ENCODE results near the gene HEATR3. TPM values are rescaled to one million over a fixed set of nuclear protein-coding genes. Genes with fewer than 3 reads are reported as not detected.

HEATR3 gene
- total and polyA plus RNA-seq, 2 experiments from 2014 or later: 7.5 to 29.9 TPM

DNA sequence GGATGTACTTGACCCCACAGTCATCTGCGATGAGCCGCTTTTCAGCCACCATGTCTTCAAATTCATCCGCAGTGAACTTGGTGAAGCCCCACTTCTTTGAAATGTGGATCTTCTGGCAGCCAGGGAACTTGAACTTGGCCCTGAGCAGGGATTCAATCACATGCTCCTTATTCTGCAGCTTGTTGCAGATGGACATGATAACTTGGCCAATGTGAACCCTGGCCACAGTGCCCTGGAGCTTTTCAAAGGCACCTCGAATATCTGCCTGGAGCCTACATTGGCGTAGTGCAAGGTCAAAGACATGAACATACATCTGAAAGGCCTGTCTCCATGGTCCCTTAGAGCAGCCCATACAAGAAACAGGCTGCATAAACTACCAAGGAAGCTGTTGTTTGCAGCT is 85.6 kb downstream of the HEATR3 start:
- peaks cover 16% of the 10 kb centered on the region for H3K4me1 ChIP-seq (ENCODE audit: insufficient read depth)
- H3K4me2 ChIP-seq: no peak overlapping the region
- H3K27ac ChIP-seq (ENCODE audit: low read depth): no peak overlapping the region
- Mint-ChIP-seq H3K36me3 (ENCODE audit: low read depth) (peaks cover 2% of the 10 kb centered on the region; the same call in 1 of the 3 replicates), H3K27ac (no peak overlapping the region), H3K27me3 (ENCODE audit: insufficient read depth, low read depth, poor library complexity) (peaks cover 5% of the 10 kb centered on the region), H3K4me3 (no peak overlapping the region), H3K9me3 (no peaks in the 10 kb centered on the region), H3K4me1 (peaks cover 19% of the 10 kb centered on the region)
- no peak for DNase-seq (ENCODE audit: low spot score)
- H3K79me2 ChIP-seq (replicated peaks; ENCODE audit: insufficient read depth): peaks cover 26% of the 10 kb centered on the region
- no peaks in the 10 kb centered on the region for H3K36me3 ChIP-seq (ENCODE audit: insufficient read depth)
- H3F3A ChIP-seq (replicated peaks; ENCODE audit: low read depth): no peaks in the 10 kb centered on the region
- H4K20me1 ChIP-seq (replicated peaks; ENCODE audit: insufficient read depth): peaks cover 18% of the 10 kb centered on the region
- no peaks in the 10 kb centered on the region for H3K9me2 ChIP-seq (ENCODE audit: insufficient read depth)
- H2AFZ ChIP-seq: peak overlapping the region; percentile 93
- no peaks in the 10 kb centered on the region for H3K27me3 ChIP-seq (ENCODE audit: insufficient read depth)
- no peak for ATAC-seq
- no peak overlapping the region for H3K4me3 ChIP-seq
- no peak for TF ChIP-seq ZNF114 (CRISPR knock-in tag; IDR thresholded peaks at IDR 0.05)
- TF ChIP-seq ZNF331 (CRISPR knock-in tag; IDR thresholded peaks at IDR 0.05; ENCODE audit: low read depth): no peak
- TF ChIP-seq, protein P1, sequence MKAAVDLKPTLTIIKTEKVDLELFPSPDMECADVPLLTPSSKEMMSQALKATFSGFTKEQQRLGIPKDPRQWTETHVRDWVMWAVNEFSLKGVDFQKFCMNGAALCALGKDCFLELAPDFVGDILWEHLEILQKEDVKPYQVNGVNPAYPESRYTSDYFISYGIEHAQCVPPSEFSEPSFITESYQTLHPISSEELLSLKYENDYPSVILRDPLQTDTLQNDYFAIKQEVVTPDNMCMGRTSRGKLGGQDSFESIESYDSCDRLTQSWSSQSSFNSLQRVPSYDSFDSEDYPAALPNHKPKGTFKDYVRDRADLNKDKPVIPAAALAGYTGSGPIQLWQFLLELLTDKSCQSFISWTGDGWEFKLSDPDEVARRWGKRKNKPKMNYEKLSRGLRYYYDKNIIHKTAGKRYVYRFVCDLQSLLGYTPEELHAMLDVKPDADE (IDR thresholded peaks at IDR 0.05): no peak
- TF ChIP-seq NANOG (IDR thresholded peaks at IDR 0.05; ENCODE audit: borderline replicate concordance): no peak
- TF ChIP-seq EZH2phosphoT487 (IDR thresholded peaks at IDR 0.05; ENCODE audit: unreplicated experiment): no peak
- TF ChIP-seq, protein P2, sequence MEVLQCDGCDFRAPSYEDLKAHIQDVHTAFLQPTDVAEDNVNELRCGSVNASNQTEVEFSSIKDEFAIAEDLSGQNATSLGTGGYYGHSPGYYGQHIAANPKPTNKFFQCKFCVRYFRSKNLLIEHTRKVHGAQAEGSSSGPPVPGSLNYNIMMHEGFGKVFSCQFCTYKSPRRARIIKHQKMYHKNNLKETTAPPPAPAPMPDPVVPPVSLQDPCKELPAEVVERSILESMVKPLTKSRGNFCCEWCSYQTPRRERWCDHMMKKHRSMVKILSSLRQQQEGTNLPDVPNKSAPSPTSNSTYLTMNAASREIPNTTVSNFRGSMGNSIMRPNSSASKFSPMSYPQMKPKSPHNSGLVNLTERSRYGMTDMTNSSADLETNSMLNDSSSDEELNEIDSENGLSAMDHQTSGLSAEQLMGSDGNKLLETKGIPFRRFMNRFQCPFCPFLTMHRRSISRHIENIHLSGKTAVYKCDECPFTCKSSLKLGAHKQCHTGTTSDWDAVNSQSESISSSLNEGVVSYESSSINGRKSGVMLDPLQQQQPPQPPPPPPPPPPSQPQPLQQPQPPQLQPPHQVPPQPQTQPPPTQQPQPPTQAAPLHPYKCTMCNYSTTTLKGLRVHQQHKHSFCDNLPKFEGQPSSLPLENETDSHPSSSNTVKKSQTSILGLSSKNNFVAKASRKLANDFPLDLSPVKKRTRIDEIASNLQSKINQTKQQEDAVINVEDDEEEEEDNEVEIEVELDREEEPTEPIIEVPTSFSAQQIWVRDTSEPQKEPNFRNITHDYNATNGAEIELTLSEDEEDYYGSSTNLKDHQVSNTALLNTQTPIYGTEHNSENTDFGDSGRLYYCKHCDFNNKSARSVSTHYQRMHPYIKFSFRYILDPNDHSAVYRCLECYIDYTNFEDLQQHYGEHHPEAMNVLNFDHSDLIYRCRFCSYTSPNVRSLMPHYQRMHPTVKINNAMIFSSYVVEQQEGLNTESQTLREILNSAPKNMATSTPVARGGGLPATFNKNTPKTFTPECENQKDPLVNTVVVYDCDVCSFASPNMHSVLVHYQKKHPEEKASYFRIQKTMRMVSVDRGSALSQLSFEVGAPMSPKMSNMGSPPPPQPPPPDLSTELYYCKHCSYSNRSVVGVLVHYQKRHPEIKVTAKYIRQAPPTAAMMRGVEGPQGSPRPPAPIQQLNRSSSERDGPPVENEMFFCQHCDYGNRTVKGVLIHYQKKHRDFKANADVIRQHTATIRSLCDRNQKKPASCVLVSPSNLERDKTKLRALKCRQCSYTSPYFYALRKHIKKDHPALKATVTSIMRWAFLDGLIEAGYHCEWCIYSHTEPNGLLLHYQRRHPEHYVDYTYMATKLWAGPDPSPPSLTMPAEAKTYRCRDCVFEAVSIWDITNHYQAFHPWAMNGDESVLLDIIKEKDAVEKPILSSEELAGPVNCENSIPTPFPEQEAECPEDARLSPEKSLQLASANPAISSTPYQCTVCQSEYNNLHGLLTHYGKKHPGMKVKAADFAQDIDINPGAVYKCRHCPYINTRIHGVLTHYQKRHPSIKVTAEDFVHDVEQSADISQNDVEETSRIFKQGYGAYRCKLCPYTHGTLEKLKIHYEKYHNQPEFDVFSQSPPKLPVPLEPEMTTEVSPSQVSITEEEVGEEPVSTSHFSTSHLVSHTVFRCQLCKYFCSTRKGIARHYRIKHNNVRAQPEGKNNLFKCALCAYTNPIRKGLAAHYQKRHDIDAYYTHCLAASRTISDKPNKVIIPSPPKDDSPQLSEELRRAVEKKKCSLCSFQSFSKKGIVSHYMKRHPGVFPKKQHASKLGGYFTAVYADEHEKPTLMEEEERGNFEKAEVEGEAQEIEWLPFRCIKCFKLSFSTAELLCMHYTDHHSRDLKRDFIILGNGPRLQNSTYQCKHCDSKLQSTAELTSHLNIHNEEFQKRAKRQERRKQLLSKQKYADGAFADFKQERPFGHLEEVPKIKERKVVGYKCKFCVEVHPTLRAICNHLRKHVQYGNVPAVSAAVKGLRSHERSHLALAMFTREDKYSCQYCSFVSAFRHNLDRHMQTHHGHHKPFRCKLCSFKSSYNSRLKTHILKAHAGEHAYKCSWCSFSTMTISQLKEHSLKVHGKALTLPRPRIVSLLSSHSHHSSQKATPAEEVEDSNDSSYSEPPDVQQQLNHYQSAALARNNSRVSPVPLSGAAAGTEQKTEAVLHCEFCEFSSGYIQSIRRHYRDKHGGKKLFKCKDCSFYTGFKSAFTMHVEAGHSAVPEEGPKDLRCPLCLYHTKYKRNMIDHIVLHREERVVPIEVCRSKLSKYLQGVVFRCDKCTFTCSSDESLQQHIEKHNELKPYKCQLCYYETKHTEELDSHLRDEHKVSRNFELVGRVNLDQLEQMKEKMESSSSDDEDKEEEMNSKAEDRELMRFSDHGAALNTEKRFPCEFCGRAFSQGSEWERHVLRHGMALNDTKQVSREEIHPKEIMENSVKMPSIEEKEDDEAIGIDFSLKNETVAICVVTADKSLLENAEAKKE (CRISPR knock-in tag; IDR thresholded peaks at IDR 0.05): no peak
